Vagina (tissue), 2 donors: ENCODE results near the gene PPM1E.

Source experiments
- CTCF ChIP-seq, 3 experiments: fragments of 450-650 bp in 2 of 3; fragments of 200-600 bp in 1 of 3; sonication (generic) in 1 of 3; IDR thresholded peaks; one replicate each; pipeline ENCODE4 v1.5.1; 2017 to 2019; ENCODE audit warnings: antibody characterized with exemption in 3 of 3, mild to moderate bottlenecking in 2 of 3, moderate library complexity in 2 of 3
- POLR2A ChIP-seq, 2 donors: fragments of 450-650 bp; IDR thresholded peaks; one replicate each; pipeline ENCODE4 v1.6.1; 2017; ENCODE audit warnings: antibody characterized with exemption in 2 of 2, mild to moderate bottlenecking in 2 of 2, moderate library complexity in 2 of 2
- POLR2AphosphoS5 ChIP-seq, 2 donors: sonication (generic); formaldehyde crosslinking; IDR thresholded peaks; one replicate each; pipeline ENCODE4 v1.9.0; 2017; ENCODE audit warnings: antibody characterized with exemption in 2 of 2, mild to moderate bottlenecking in 2 of 2, low read depth in 1 of 2; ENCODE audit not compliant: insufficient read depth in 1 of 2

GRCh38 chr17:58911741-58912343 lies 156.2 kb downstream of the PPM1E start:
- TF ChIP-seq POLR2A (IDR thresholded peaks at IDR 0.05) (no peak), CTCF (IDR thresholded peaks at IDR 0.05) (no peak), POLR2AphosphoS5 (IDR thresholded peaks at IDR 0.05; ENCODE audit: insufficient read depth in 1 of 2, low read depth in 1 of 2) (no peak)
